DOHH2 (cell line): ENCODE measurements around the gene HNRNPLL.

Experiments
- CTCF ChIP-seq: fragments of 200-600 bp; sonication (generic); IDR thresholded peaks from one replicate; pipeline ENCODE4 v1.5.1; 2014; ENCODE audit warnings: antibody characterized with exemption, mild to moderate bottlenecking, low read depth, low read length; ENCODE audit not compliant: poor library complexity, severe bottlenecking
- EZH2phosphoT487 ChIP-seq: fragments of 200-600 bp; sonication (generic); IDR thresholded peaks from 2 replicates; pipeline ENCODE4 v1.6.1; 2017; ENCODE audit warnings: borderline replicate concordance, mild to moderate bottlenecking, antibody characterized with exemption, low read length, moderate library complexity, mixed read lengths

- TF ChIP-seq CTCF (no peak), EZH2phosphoT487 (no peak)
Measured at GRCh38 chr2:38527338-38528007, 75.3 kb downstream of the HNRNPLL start.
